ENCODE data around the gene SAFB2.

DNA sequence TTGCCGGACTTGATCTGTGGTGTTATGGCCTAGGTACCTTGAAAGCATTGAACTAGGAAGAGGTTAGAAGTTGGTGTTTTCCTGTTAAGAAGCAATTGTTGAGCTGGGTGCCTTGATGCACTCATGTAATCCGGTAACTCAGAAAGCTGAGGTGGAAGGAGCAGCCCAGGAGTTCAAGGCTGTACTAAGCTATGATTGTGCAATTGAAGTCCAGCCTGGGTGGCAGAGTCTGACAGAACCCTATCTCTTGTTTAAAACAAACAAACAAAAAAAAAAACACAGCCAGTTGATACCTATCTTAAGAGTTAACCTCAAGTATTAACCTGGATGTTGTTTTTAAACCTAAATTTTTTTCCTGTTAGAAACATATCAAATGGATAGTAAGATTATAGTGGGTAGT lies 19.6 kb upstream of the SAFB2 start:
- TF ChIP-seq, protein P1, sequence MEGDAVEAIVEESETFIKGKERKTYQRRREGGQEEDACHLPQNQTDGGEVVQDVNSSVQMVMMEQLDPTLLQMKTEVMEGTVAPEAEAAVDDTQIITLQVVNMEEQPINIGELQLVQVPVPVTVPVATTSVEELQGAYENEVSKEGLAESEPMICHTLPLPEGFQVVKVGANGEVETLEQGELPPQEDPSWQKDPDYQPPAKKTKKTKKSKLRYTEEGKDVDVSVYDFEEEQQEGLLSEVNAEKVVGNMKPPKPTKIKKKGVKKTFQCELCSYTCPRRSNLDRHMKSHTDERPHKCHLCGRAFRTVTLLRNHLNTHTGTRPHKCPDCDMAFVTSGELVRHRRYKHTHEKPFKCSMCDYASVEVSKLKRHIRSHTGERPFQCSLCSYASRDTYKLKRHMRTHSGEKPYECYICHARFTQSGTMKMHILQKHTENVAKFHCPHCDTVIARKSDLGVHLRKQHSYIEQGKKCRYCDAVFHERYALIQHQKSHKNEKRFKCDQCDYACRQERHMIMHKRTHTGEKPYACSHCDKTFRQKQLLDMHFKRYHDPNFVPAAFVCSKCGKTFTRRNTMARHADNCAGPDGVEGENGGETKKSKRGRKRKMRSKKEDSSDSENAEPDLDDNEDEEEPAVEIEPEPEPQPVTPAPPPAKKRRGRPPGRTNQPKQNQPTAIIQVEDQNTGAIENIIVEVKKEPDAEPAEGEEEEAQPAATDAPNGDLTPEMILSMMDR (IDR thresholded peaks at IDR 0.05), result no peak
- no peak for TF ChIP-seq POLR2A (IDR thresholded peaks at IDR 0.05)
